ENCODE measurements around the gene CHMP6.
A peak's percentile ranks its signal among the peaks of the same experiment; 100 is the strongest.

- TF ChIP-seq CTCF (IDR thresholded peaks at IDR 0.05): no peak
- TF ChIP-seq MAX (CRISPR knock-in tag; IDR thresholded peaks at IDR 0.05): no peak
- no peak for TF ChIP-seq FOXJ3 (CRISPR knock-in tag; IDR thresholded peaks at IDR 0.05; ENCODE audit: borderline replicate concordance)
- TF ChIP-seq TP53 (CRISPR knock-in tag; IDR thresholded peaks at IDR 0.05): no peak
- TF ChIP-seq ZNF416 (CRISPR knock-in tag; IDR thresholded peaks at IDR 0.05): 0 out of 2 replicates have a peak, but pooled peaks have one; percentile 67
- no peak for TF ChIP-seq FOXP1 (CRISPR knock-in tag; IDR thresholded peaks at IDR 0.05; ENCODE audit: borderline replicate concordance)
- no peak for TF ChIP-seq RORB (CRISPR knock-in tag; IDR thresholded peaks at IDR 0.05)
- no peak for TF ChIP-seq ETV6 (CRISPR knock-in tag; IDR thresholded peaks at IDR 0.05)
- TF ChIP-seq MLX (CRISPR knock-in tag; IDR thresholded peaks at IDR 0.05): no peak
- TF ChIP-seq USF2 (CRISPR knock-in tag; IDR thresholded peaks at IDR 0.05): no peak
These were observed 43.3 kb downstream of the CHMP6 start, which contains the start of gene BAIAP2 for GRCh38 chr17:81034779-81035520.

All from WTC11 (cell line).